HepG2 (cell line): ENCODE measurements around the gene ZNF155. TPM values are rescaled to one million over a fixed set of nuclear protein-coding genes. Genes with fewer than 3 reads are reported as not detected.

ENCODE experiments used
- ATF7 ChIP-seq, 2 experiments: fragments of 450-650 bp in 1 of 2; sonication (generic) in 1 of 2; formaldehyde crosslinking in 1 of 2; IDR thresholded peaks; 2 replicates each; pipeline versions ENCODE4 v1.4.0 to v1.6.1; 2016 to 2020; ENCODE audit warnings: antibody characterized with exemption in 1 of 2, mild to moderate bottlenecking in 1 of 2, missing genetic modification reagents in 1 of 2
- FOXA3 ChIP-seq: IDR thresholded peaks from 2 replicates; pipeline ENCODE4 v1.6.1; 2016; ENCODE audit warnings: missing genetic modification reagents, missing compliant biosample characterization
- HIC2 ChIP-seq: sonication (generic); formaldehyde crosslinking; IDR thresholded peaks from 2 replicates; pipeline ENCODE4 v1.9.0; 2022; ENCODE audit warnings: low read depth, missing genetic modification reagents
- HNF4G ChIP-seq, 2 experiments: sonication (generic) in 1 of 2; formaldehyde crosslinking in 1 of 2; IDR thresholded peaks; 2 replicates each; pipeline versions ENCODE4 v1.4.0 to v1.6.1; 2011 to 2020; ENCODE audit warnings: borderline replicate concordance in 2 of 2, low read depth in 2 of 2, mild to moderate bottlenecking in 2 of 2, low read length in 1 of 2, missing genetic modification reagents in 1 of 2, moderate library complexity in 1 of 2
- HOXA3 ChIP-seq: sonication (generic); formaldehyde crosslinking; IDR thresholded peaks from 2 replicates; pipeline ENCODE4 v1.5.0; 2020; ENCODE audit warnings: missing genetic modification reagents
- MIER3 ChIP-seq: IDR thresholded peaks from 2 replicates; pipeline ENCODE4 v1.6.1; 2016; ENCODE audit warnings: missing compliant biosample characterization, borderline replicate concordance
- MTF1 ChIP-seq: sonication (generic); formaldehyde crosslinking; IDR thresholded peaks from 2 replicates; pipeline ENCODE4 v1.5.0; 2020; ENCODE audit warnings: missing genetic modification reagents
- NR0B2 ChIP-seq: sonication (generic); formaldehyde crosslinking; IDR thresholded peaks from 2 replicates; pipeline ENCODE4 v1.4.0; 2020; ENCODE audit warnings: mild to moderate bottlenecking, missing genetic modification reagents
- RBM22 ChIP-seq: fragments of 200-400 bp; formaldehyde crosslinking; optimal IDR thresholded peaks from 2 replicates; pipeline ENCODE3; 2017; ENCODE audit warnings: mild to moderate bottlenecking, low read length, moderate library complexity
- REL ChIP-seq: sonication (generic); formaldehyde crosslinking; conservative IDR thresholded peaks from 2 replicates; pipeline ENCODE4 v1.8.0; 2022; ENCODE audit warnings: mild to moderate bottlenecking, missing genetic modification reagents, moderate library complexity
- SIN3A ChIP-seq: IDR thresholded peaks from 2 replicates; pipeline ENCODE4 v1.6.1; 2011; ENCODE audit warnings: low read depth, mild to moderate bottlenecking, control low read depth, low read length, borderline replicate concordance
- SRSF1 ChIP-seq: fragments of 200-400 bp; formaldehyde crosslinking; optimal IDR thresholded peaks from 2 replicates; pipeline ENCODE3; 2017; ENCODE audit warnings: mild to moderate bottlenecking, low read depth, low read length, moderate library complexity
- WIZ ChIP-seq: sonication (generic); formaldehyde crosslinking; IDR thresholded peaks from 2 replicates; pipeline ENCODE4 v1.5.1; 2020; ENCODE audit warnings: mild to moderate bottlenecking, missing genetic modification reagents
- ZBTB21 ChIP-seq: sonication (generic); formaldehyde crosslinking; IDR thresholded peaks from 2 replicates; pipeline ENCODE4 v1.4.0; 2020; ENCODE audit warnings: missing genetic modification reagents
- ZBTB3 ChIP-seq: sonication (generic); formaldehyde crosslinking; IDR thresholded peaks from 2 replicates; pipeline ENCODE4 v1.4.0; 2020; ENCODE audit warnings: low read depth, mild to moderate bottlenecking, moderate library complexity, missing genetic modification reagents, borderline replicate concordance
- ZFP36 ChIP-seq: fragments of 150-350 bp; IDR thresholded peaks from 2 replicates; pipeline ENCODE4 v1.6.1; 2018; ENCODE audit warnings: borderline replicate concordance, low read length, low read depth; ENCODE audit not compliant: partially characterized antibody
- ZNF275 ChIP-seq: sonication (generic); formaldehyde crosslinking; IDR thresholded peaks from 2 replicates; pipeline ENCODE4 v1.8.0; 2022; ENCODE audit warnings: missing genetic modification reagents, mild to moderate bottlenecking, inconsistent platforms, borderline replicate concordance
- ZNF496 ChIP-seq: sonication (generic); formaldehyde crosslinking; IDR thresholded peaks from 2 replicates; pipeline ENCODE4 v1.8.1; 2023; ENCODE audit warnings: mild to moderate bottlenecking, moderate library complexity, missing genetic modification reagents; ENCODE audit not compliant: insufficient replicate concordance
- ZNF674 ChIP-seq: sonication (generic); formaldehyde crosslinking; IDR thresholded peaks from 2 replicates; pipeline ENCODE4 v1.5.0; 2020; ENCODE audit warnings: low read depth, mild to moderate bottlenecking, missing genetic modification reagents
- ZNF678 ChIP-seq: sonication (generic); formaldehyde crosslinking; IDR thresholded peaks from 2 replicates; pipeline ENCODE4 v1.4.0; 2020; ENCODE audit warnings: mild to moderate bottlenecking, missing genetic modification reagents
- ZNF761 ChIP-seq: sonication (generic); formaldehyde crosslinking; conservative IDR thresholded peaks from 2 replicates; pipeline ENCODE4 v1.4.0; 2020; ENCODE audit warnings: mild to moderate bottlenecking, missing genetic modification reagents
- polyA plus RNA-seq, 8 experiments: library from polyadenylated mRNA; depleted of rRNA in 3 of 8; stranded (reverse) in 7 of 8; unstranded in 1 of 8; fragments of >200 nt; fragmentation: Illumina TruSeq in 4 of 8; extraction: Trizol in 4 of 8; gene quantifications; 2 replicates each; pipeline versions ENCODE4 v1.2.1 to v1.2.3, GENCODE V29; 2011 to 2016; ENCODE audit warnings: low read depth in 4 of 8, missing spikeins in 1 of 8, mixed read lengths in 1 of 8; ENCODE audit not compliant: insufficient read depth in 1 of 8
- total RNA-seq, 5 experiments: library from RNA; depleted of rRNA; stranded (reverse); fragments of >200 nt; fragmentation: Illumina TruSeq; extraction: Trizol; gene quantifications; 2 replicates each; pipeline ENCODE4 v1.2.3, GENCODE V29; 2016; ENCODE audit warnings: low read depth in 1 of 5
- TF ChIP-seq, protein P1 (sequence below), 2 experiments: fragments of 450-650 bp in 1 of 2; sonication (generic) in 1 of 2; formaldehyde crosslinking; IDR thresholded peaks; 2 replicates each; pipeline versions ENCODE4 v1.5.0 to v1.8.0; 2020 to 2022; ENCODE audit warnings: mild to moderate bottlenecking in 1 of 2, missing genetic modification reagents in 1 of 2

The ZNF155 gene
- total and polyA plus RNA-seq, 2 of the 13 experiments (the other 11 are each of a cell fraction or from before 2014, with no cell fraction given), result 2.5 to 3.6 TPM

GRCh38 chr19:43950834-43951645 is 32.9 kb upstream of the ZNF155 start, which contains the start of gene ZNF221 (continued):
- TF ChIP-seq ZNF275 (CRISPR knock-in tag), result no peak
- no peak for TF ChIP-seq SRSF1
- TF ChIP-seq, protein P1, sequence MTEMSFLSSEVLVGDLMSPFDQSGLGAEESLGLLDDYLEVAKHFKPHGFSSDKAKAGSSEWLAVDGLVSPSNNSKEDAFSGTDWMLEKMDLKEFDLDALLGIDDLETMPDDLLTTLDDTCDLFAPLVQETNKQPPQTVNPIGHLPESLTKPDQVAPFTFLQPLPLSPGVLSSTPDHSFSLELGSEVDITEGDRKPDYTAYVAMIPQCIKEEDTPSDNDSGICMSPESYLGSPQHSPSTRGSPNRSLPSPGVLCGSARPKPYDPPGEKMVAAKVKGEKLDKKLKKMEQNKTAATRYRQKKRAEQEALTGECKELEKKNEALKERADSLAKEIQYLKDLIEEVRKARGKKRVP (CRISPR knock-in tag; IDR thresholded peaks at IDR 0.05), result peak in 1 of 2 experiments; percentile 63; a peak in 2 of 4 replicates
- TF ChIP-seq MIER3 (CRISPR knock-in tag), result peak; percentile 75; the same call in 1 of the 2 replicates
- TF ChIP-seq SIN3A, result no peak
- no peak for TF ChIP-seq REL (CRISPR knock-in tag)
- TF ChIP-seq ZNF674 (CRISPR knock-in tag), result no peak
- no peak for TF ChIP-seq RBM22
- TF ChIP-seq HNF4G (IDR thresholded peaks at IDR 0.05; ENCODE audit: borderline replicate concordance, low read depth, low read length), result no peak
- no peak for TF ChIP-seq HNF4G (CRISPR knock-in tag; IDR thresholded peaks at IDR 0.05; ENCODE audit: borderline replicate concordance, low read depth)
- TF ChIP-seq NR0B2, result no peak
- peak; percentile 55; the same call in 1 of the 2 replicates for TF ChIP-seq FOXA3
- no peak for TF ChIP-seq MTF1 (CRISPR knock-in tag)
- no peak for TF ChIP-seq ZNF678
- TF ChIP-seq ZFP36, result no peak
- peak; percentile 88 for TF ChIP-seq HOXA3 (CRISPR knock-in tag)
- TF ChIP-seq ZBTB3 (CRISPR knock-in tag), result 0 out of 2 replicates have a peak, but pooled peaks have one; percentile 50
- TF ChIP-seq ZNF761 (CRISPR knock-in tag), result no peak
- TF ChIP-seq WIZ, result no peak
- no peak; the same call in 1 of the 2 replicates for TF ChIP-seq ZBTB21 (CRISPR knock-in tag)
- no peak for TF ChIP-seq ATF7 (IDR thresholded peaks at IDR 0.05)
- TF ChIP-seq ATF7 (CRISPR knock-in tag; IDR thresholded peaks at IDR 0.05), result no peak
- no peak for TF ChIP-seq HIC2
- TF ChIP-seq ZNF496, result no peak
